HG03460 (cell line): Measurements from ENCODE around the gene STK38L.

ENCODE experiments used
- ATAC-seq: cut with Tn5 transposase; IDR thresholded peaks from one replicate; pipeline ENCODE4 v1.9.1; 2021; ENCODE audit not compliant: unreplicated experiment

Gene STK38L

DNA sequence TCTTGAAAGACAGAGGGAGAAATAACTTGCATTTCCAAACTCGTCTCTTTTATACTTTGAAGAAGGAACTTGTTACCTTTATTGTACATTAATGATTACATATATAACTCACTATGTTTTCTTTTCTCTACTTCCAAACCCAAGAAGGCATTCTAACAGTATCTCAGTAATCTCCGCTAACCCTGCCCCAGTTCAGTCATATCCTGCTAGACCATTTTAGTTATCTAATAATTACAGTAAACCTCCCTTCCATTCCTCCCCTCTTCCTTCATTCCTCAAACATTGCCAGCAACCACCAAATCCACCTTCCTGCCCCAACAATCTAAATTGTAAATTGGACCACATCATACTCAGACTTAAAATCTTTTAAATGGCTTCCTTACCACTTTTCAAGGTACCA is 30.6 kb downstream of the STK38L start:
- no peak for ATAC-seq

DNA sequence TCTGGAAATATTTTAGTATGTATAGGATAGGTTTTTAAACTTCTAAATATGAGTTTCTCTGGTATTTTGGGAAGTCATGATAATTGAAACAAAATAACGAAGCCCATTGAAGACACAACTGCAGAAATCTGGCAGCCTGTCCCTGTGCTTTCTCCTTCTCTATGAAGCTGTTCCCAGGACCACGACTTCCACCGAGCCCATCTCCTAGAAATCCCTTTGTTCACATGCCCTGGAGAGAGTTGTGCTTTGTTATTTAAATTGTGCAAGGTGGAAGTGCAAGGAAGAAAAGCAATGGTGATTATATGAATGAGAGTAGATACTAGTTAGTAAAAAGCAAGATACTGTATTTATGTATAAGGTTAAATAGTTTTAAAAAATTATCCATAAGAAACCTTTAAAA is 32.2 kb downstream of the STK38L start:
- ATAC-seq: no peak

GRCh38 chr12:27277846-27278260 is 33.8 kb downstream of the STK38L start:
- ATAC-seq: peak; percentile 90

DNA sequence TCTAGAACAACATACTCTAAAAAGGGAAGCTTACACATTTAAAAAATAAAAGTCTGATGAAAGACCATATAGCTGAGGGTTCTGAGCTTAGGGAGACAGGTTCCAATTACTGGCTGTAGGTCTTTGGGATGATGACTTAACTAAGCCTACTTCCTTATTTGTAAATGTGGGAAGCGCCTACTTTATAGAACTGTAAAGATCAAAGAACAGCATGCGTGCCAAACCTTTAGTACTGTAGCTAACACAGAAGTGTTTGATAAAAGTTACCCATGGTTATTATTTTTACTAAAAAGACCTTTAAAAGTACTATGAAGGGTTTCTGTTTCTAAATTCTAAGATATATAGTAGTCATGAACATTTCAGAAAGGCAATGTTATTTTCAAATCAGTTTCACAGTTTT is 35.7 kb downstream of the STK38L start:
- no peak for ATAC-seq

DNA sequence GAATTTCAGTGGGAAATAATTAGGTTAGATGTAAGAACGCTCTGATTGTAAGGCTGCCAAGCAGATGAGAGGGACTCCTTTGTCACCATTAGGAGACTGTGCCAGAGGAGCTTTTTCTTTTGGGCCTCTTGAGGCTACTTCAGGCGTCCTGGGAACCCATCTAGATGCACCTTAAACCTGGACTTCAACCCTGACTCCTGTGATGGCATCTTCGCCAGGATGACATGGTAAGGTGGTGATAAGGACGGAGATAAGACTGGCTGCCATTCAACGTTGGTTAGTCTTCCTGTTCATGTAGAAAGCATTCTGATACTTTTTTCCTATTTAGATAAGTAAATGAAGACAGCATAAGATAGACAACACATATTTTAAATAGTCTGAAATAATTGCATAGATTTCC is 36.3 kb downstream of the STK38L start:
- no peak for ATAC-seq

- ATAC-seq: no peak
Measured at GRCh38 chr12:27282754-27283153, 38.7 kb downstream of the STK38L start.

DNA sequence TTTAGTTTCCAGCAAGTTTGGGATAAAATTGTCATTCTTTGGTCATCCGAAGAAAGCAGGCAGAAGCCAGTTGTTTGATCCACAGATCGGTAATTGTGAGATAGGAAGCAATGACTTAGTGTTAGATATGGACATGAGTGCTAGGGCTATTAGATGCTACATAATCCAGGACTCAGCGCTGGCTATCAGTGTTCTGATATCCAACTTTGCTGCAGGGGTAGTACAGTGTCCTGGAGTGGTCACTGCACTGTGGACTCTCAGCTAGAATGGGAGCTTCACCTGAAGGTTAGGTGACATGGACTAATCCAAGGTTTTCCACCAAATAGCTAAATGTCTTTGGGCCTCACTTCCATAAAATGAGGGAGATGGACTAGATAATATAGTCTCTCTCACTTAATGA is 39.9 kb downstream of the STK38L start:
- ATAC-seq: no peak

DNA sequence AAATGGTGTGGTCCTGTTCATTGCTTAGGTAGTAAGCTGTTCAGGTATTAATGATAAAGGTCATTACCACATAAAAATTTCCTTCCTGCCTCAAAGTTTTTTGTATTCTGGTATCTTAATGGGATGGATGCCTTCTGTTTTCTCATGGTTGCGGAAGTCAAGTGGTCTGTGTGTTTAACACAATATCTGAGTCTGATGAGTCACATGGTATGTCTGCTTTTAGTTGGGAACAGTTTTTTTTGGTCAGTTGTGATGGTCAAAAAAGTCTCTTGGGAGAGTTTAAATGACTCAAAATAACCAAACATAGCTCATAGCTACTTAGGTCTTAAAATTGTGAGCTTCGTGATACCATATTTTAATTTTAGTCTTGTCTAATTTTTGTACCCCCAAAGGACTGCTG is 40.7 kb downstream of the STK38L start:
- ATAC-seq: peak; percentile 67

GRCh38 chr12:27285403-27285802 is 41.3 kb downstream of the STK38L start:
- no peak for ATAC-seq

GRCh38 chr12:27289414-27289813 is 45.3 kb downstream of the STK38L start:
- ATAC-seq: no peak

GRCh38 chr12:27290501-27291168 is 46.5 kb downstream of the STK38L start:
- no peak for ATAC-seq

GRCh38 chr12:27291862-27292261 is 47.8 kb downstream of the STK38L start:
- no peak for ATAC-seq

DNA sequence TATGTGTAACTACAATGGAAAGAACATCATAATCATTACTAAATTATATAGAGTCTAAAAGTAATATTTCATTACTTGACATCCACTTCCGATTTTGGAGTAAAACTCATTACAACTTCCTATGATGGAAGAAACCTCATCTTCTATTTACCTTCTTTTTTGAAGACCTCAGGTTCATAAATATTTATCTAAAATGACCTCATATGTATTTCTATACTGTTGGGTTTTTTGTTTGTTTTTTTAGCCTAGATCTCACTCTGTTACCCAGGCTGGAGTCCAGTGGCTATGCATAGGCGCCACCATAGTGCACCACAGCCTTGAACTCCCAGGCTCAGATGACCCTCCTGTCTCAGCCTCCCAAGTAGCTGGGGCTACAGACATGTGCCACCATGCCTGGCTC is 48.6 kb downstream of the STK38L start:
- no peak for ATAC-seq

DNA sequence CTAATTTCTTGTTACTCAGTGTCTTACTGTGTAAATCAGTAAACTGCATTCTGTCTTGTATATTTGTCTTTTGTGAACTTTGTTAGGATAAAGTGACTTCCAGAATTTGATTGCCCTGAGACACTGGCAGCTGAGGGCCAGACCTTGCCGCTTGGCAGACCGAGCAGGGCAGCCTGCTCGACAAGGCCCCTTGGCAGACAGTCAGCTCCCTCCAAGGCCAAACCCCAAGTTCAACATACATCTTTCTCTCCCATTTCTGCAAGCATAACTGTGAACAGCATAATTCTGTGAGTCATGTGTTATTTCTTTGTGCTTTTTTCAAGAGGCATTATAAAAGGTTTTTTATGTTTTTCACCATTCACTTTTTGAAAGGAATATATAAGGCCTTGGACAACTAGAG is 49.4 kb downstream of the STK38L start:
- no peak for ATAC-seq

- no peak for ATAC-seq
Measured at GRCh38 chr12:27296674-27297073, 52.6 kb downstream of the STK38L start.

DNA sequence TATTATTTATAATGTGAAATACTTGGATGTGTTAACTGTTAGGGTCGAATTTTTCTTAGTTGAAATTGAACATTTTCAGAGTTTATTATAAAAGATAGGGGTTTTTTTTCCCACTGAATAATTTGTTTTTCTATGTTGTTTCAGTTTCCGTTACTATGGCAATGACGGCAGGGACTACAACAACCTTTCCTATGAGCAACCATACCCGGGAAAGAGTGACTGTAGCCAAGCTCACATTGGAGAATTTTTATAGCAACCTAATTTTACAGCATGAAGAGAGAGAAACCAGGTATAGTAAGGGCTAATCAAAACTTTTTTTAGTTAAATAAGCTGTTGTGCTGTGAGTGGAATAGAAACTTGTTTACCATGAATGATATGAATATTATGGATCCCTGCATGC is 53.5 kb downstream of the STK38L start:
- no peak for ATAC-seq

- ATAC-seq: no peak
Measured at GRCh38 chr12:27299102-27299501, 55.0 kb downstream of the STK38L start.

GRCh38 chr12:27300226-27300625 is 56.1 kb downstream of the STK38L start:
- no peak for ATAC-seq

- ATAC-seq: no peak
Measured at GRCh38 chr12:27303139-27304111, 59.3 kb downstream of the STK38L start.

DNA sequence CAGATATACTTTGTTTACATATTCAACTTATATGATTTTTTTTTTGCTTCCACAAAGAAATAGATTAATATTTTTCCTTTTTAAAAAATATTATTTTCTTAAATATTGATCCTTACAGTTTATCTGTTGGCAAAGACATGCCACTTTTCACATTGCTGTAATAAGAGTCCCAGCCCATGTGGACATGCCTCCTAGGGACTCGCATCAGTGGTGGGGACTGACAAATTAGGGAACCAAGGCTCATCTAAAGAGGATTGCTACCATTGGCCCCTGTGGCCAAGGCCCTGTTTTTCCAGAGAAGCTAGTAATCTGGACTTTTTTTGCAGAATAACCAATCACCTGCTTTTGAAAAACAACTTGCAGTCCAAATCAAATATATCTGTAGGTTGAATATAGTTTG is 60.8 kb downstream of the STK38L start:
- ATAC-seq: no peak

GRCh38 chr12:27305673-27306456 is 61.8 kb downstream of the STK38L start:
- no peak for ATAC-seq
